Activated gamma-delta T cell treated with Interleukin-2 at 50 U/mL for 16 hours (primary cell): ENCODE data around the gene PTPN6.

Experiments used
- DNase-seq: peaks from one replicate; pipeline ENCODE4 v3.0.0-alpha.2; 2020

Gene PTPN6

GRCh38 chr12:6942331-6942665 is 8.9 kb upstream of the PTPN6 start:
- DNase-seq = no peak

- DNase-seq = peak; percentile 73
These were observed 7.8 kb upstream of the PTPN6 start for GRCh38 chr12:6943389-6943721.

- DNase-seq = peak; percentile 57
These were observed 7.3 kb upstream of the PTPN6 start, which contains the start of the genes C12orf57 and RNU7-1 for GRCh38 chr12:6943722-6944380. Gene C12orf57, plus strand, starts transcription at chr12:6944022. Its CDS starts 100 bp downstream, at chr12:6944122. Gene RNU7-1, plus strand, starts transcription at chr12:6943816.

DNA sequence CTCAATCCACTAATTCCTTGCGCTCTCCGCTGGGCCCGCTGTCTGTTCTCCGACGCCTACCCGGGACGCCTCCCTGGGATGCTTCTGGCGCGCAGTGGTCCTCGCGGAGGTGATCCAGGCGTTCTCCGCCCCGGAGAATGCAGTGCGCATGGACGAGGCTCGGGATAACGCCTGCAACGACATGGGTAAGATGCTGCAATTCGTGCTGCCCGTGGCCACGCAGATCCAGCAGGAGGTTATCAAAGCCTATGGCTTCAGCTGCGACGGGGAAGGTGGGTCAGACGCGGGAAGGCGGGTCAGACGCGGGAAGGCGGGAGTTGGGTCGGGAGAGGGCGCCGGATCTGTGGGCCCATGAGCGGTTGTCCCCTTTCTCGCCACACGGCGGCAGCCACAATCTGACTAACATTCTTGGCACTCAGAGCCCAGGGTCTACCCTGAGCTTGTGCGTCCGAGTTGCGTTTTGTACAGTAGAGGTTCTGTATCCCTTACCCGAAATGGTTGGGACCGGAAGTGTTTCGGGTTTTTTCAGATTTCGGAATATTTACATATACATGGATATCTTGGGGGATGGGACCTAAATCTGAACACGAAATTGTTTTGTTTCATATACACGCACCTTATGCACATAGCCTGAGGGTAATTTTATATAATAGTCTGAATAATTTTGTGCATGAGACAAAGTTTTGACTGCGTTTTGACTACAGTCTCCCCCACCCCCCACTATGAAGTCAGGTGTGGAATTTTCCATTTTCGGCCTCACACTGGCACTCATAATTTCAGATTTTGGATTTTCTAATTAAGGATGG is 6.6 kb upstream of the PTPN6 start:
- DNase-seq = peak; percentile 85

DNA sequence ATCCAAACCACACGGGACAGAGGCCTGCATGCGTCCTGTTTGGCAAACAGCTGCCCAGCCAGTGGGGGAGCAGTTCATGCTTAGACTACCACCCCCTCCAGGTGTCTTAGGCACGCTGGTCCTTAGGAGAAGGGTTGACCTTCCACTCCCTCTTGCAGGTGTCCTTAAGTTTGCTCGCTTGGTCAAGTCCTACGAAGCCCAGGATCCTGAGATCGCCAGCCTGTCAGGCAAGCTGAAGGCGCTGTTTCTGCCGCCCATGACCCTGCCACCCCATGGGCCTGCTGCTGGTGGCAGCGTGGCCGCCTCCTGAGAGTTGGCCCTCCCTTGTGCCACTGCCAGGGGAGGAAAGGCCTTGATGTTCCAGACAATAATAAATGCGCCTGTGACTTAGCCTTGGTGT is 5.5 kb upstream of the PTPN6 start:
- no peak for DNase-seq

GRCh38 chr12:6946033-6946919 is 4.9 kb upstream of the PTPN6 start:
- DNase-seq = peak; percentile 58

GRCh38 chr12:6946920-6947374 is 4.2 kb upstream of the PTPN6 start:
- DNase-seq = no peak

GRCh38 chr12:6947615-6948014 is 3.5 kb upstream of the PTPN6 start:
- DNase-seq = no peak

DNA sequence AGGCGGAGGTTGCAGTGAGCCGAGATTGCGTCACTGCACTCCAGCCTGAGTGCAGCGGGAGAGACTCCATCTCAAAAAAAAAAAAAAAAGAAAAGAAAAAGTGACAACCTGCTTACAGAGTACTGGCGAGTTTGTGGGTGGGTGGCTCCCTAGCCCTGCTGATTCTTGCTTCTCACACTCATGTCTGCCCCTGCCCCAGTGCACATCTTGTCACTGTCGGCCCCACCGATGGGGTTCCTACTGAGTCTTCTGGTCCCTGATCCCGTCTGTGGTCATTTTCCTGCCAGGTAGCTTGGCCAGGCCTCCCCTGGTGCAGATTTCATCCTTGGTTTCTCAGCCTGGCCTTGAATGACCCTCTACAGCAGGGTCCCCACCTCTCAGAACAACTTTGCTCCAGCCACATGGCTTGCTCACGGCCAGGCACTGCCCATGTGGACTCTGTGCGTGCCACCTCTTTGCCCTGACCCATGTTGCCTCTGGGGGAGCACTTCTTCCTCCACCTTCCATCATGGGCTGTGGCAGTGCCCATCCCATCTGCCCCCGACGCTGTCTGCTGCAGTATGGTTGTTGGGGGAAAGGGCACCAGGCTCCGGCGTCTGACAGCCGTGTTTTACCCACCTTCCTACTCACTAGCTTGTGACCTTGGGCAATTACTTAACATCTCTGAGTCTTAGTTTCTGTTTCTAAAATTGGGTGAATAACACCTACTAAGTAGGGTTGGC is 2.1 kb upstream of the PTPN6 start:
- no peak for DNase-seq

GRCh38 chr12:6950401-6950801 is 755 bp upstream of the PTPN6 start:
- no peak for DNase-seq

DNA sequence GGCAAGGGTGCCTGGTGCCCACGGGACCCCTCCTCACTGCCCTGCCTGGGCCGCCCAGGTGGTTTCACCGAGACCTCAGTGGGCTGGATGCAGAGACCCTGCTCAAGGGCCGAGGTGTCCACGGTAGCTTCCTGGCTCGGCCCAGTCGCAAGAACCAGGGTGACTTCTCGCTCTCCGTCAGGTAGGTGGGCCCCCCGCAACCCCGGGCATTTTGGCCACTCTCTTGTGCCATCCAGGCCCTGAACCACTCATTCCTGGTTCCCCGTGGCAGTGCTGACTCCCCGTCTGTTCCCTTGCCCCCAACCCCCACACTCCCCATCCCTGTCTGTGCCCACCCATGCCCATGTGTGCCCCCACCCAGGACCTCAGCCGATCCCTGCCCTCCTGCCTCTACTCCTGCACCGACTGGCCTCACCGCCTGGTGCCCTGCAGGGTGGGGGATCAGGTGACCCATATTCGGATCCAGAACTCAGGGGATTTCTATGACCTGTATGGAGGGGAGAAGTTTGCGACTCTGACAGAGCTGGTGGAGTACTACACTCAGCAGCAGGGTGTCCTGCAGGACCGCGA is 480 bp downstream of the PTPN6 start:
- no peak for DNase-seq

DNA sequence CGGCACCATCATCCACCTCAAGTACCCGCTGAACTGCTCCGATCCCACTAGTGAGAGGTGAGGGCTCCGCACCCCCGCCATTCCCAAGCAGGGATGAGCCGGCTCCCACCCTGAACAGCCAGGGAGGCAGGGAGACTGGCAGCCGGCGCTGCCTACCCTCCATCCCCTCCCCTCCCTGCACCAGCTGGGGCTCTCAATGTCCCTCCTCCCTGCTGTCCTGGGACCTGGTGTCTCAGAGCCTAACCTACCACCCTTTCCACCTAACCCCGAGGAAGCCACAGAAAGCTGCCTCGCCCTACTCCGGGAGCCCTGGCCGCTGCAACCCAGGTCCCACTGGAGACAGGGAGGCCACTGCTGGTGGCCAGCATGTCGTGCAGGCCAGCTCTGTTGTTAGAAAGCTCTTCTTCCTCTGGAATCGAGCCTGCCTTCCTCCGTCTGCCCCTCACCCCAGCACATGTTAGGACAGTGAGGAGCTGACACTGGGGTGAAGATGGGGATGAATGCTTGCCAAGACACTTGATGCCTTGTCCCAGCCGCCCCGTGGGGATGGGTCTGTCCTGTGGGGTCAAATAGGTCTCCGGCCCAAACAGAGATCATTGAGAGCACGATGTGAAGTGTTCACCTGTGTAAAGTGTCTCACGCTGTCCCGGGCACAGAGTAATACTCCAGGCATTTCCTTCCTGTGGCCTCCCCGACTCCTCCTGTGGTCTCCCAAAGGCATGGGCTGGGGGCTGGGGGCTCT is 1.1 kb downstream of the PTPN6 start:
- DNase-seq = no peak

DNA sequence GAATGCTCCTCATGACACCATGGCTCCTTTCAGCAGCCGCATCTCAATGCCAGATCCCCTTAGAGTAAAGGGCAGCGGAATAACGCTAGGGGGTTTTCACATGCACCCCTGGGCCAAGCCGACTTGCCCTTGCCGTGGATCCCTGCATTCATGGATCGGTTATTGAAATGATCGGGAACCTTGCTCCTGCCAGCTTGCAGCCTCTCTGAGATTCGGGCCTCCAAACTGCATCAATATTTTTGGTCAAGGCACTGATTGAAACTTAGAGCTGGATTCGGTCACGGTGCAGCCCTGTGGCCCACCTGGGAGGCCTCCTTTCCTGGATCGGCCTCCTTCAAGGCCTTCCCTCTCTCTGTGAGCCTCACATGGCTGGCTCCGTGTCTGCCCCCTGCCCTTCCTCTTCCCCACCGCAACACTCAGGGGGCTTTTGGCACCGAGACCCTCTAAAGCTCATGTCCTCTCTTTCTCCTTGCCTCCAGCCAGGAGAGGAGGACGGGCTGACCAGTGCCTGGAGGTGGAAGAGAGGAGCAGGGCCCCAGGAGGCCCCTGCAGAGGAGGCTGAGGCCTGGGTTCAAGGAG is 1.8 kb downstream of the PTPN6 start:
- DNase-seq = no peak

GRCh38 chr12:6953442-6954315 is 2.5 kb downstream of the PTPN6 start:
- peak; percentile 78 for DNase-seq

DNA sequence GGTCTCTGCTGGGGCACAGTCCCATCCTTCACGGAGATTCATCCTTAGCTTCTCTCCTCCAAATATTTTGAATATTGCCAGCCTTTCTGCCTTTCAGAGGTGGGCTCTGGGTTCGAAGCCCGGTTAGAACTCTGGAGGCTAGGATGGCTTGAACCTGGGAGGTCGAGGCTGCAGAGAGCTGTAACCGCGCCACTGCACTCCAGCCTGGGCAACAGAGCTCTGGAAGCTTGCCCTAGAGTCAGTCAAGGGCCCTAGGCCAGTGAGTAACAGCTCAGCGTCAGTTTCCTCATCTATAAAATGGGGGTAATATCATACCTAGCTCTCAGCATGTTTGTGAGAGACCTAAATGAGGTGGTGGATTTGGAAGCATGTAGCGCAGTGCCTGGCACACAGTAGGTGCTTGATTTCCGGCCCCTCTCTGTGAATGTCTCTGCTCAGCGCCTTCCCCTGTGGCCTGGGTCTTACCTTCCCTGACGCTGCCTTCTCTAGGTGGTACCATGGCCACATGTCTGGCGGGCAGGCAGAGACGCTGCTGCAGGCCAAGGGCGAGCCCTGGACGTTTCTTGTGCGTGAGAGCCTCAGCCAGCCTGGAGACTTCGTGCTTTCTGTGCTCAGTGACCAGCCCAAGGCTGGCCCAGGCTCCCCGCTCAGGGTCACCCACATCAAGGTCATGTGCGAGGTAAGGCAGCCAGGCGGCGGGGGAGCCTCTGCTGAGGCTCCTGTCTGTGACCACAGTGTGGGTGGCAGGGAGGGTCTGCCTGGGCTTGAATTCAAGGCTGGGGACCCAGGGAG is 3.4 kb downstream of the PTPN6 start:
- DNase-seq = no peak

DNA sequence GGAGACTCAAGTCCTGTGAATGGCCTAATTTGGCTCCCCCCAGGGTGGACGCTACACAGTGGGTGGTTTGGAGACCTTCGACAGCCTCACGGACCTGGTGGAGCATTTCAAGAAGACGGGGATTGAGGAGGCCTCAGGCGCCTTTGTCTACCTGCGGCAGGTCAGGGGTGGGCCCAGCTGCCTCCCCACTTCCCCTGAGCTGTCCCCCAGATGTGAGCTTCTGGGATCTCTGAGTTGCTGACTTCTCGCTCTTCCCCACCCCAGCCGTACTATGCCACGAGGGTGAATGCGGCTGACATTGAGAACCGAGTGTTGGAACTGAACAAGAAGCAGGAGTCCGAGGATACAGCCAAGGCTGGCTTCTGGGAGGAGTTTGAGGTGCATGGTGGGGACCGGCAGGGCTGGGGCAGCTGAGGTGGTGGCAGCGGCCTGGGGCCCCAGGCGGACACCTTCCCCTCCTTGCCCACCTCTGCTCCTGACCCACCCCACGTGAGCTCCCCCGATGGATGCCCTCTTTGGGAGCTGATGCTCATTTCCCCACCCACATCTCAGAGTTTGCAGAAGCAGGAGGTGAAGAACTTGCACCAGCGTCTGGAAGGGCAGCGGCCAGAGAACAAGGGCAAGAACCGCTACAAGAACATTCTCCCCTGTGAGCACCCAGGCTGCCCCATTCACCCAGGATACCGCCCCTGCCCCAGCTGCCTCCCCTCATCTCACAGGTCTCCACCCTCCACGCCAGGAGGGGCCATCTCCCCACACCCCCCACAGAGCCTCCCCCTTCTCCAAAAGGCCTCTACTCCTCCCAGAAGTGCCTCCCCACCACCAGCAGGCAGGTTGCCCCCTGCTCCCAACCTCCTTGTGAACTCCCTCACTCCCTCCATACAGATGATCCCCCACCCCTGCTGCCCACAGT is 4.2 kb downstream of the PTPN6 start:
- DNase-seq = no peak

- peak; percentile 59 for DNase-seq
These were observed 5.0 kb downstream of the PTPN6 start for GRCh38 chr12:6956021-6956727.
